ENCODE results near the gene TRMT6. TPM values are rescaled to one million over a fixed set of nuclear protein-coding genes. Genes with fewer than 3 reads are reported as not detected.

TRMT6 gene
- polyA plus RNA-seq, 1 of the 3 experiments (the other 2 are of a cell fraction), result 16.1 TPM

- 72% methylated on average over 6 of the region's 11 CpGs for WGBS (ENCODE audit: low lambda C conversion rate)
- Histone ChIP-seq H3K36me3 (replicated peaks in 1 of 2; ENCODE audit: control insufficient read depth in 1 of 2, insufficient read depth in 2 of 2, low read length in 1 of 2) (no peaks in the 10 kb centered on the region), H3K79me2 (ENCODE audit: insufficient read depth) (no peaks in the 10 kb centered on the region), H3K4me1 (ENCODE audit: control insufficient read depth in 1 of 2, insufficient read depth in 2 of 2, low read depth in 1 of 2, low read length in 1 of 2) (peaks cover 0 to 8% of the 10 kb centered on the region in 2 experiments; a peak in 1 of 4 replicates), H3F3A (replicated peaks; ENCODE audit: insufficient read depth) (no peaks in the 10 kb centered on the region), H3K9me3 (no peaks in the 10 kb centered on the region), H3K27me3 (ENCODE audit: insufficient read depth) (peaks cover 8% of the 10 kb centered on the region; the same call in 1 of the 2 replicates), H3K27ac (ENCODE audit: low read depth in 2 of 2, low read length in 1 of 2) (no peak overlapping the region), H3K4me2 (no peak overlapping the region), H3K9me2 (no peaks in the 10 kb centered on the region), H3K4me3 (ENCODE audit: low read depth in 2 of 2, low read length in 1 of 2) (no peak overlapping the region), H3K9ac (no peak overlapping the region), H4K20me1 (ENCODE audit: insufficient read depth) (no peaks in the 10 kb centered on the region), H2AFZ (ENCODE audit: low read depth) (no peak overlapping the region)
- TF ChIP-seq RAD21 (IDR thresholded peaks at IDR 0.05; ENCODE audit: low read length) (no peak), GABPA (IDR thresholded peaks at IDR 0.05; ENCODE audit: low read depth) (no peak), JUND (IDR thresholded peaks at IDR 0.05) (no peak)
- DNase-seq, result no peak
- ChIA-PET POLR2A (no interaction called here), CTCF (interaction anchor here (1.0 to 1.4 kb wide), 3 partner anchors 27 to 358 kb away, joined by 3 to 5 read pairs (median 4); no protein-coding TSS in a partner anchor)
Observed at GRCh38 chr20:5927749-5928462, 22.4 kb downstream of the TRMT6 start.

- TF ChIP-seq NFIC (IDR thresholded peaks at IDR 0.05; ENCODE audit: borderline replicate concordance), result no peak
- no peak for TF ChIP-seq TCF12 (IDR thresholded peaks at IDR 0.05)
- no peak for TF ChIP-seq REST (IDR thresholded peaks at IDR 0.05; ENCODE audit: low read depth, low read length)
- no peak for TF ChIP-seq MAX (IDR thresholded peaks at IDR 0.05; ENCODE audit: low read depth)
- TF ChIP-seq EZH2phosphoT487 (IDR thresholded peaks at IDR 0.05; ENCODE audit: borderline replicate concordance, low read depth), result no peak
- no peak for TF ChIP-seq IRF3 (IDR thresholded peaks at IDR 0.05; ENCODE audit: low read depth, low read length)
- TF ChIP-seq NRF1 (IDR thresholded peaks at IDR 0.05; ENCODE audit: low read depth, low read length), result no peak
- TF ChIP-seq ZBTB33 (IDR thresholded peaks at IDR 0.05; ENCODE audit: borderline replicate concordance, low read depth), result no peak
- no peak for TF ChIP-seq SIN3A (IDR thresholded peaks at IDR 0.05; ENCODE audit: borderline replicate concordance, low read depth, low read length)
- no peak for TF ChIP-seq YY1 (IDR thresholded peaks at IDR 0.05; ENCODE audit: low read depth)
- TF ChIP-seq CHD2 (IDR thresholded peaks at IDR 0.05; ENCODE audit: low read length, partially characterized antibody), result no peak
- no peak for TF ChIP-seq EP300 (IDR thresholded peaks at IDR 0.05; ENCODE audit: borderline replicate concordance in 1 of 2, low read depth in 1 of 2, low read length in 1 of 2)
- no peak for TF ChIP-seq MXI1 (IDR thresholded peaks at IDR 0.05; ENCODE audit: low read depth, low read length)
- Histone ChIP-seq H3K9ac (no peak overlapping the region), H3K9me2 (no peaks in the 10 kb centered on the region), H3K4me3 (ENCODE audit: low read depth in 2 of 2, low read length in 1 of 2) (no peak overlapping the region), H2AFZ (ENCODE audit: low read depth) (no peak overlapping the region), H3K4me2 (no peak overlapping the region), H4K20me1 (ENCODE audit: insufficient read depth) (no peaks in the 10 kb centered on the region), H3F3A (replicated peaks; ENCODE audit: insufficient read depth) (no peaks in the 10 kb centered on the region), H3K4me1 (ENCODE audit: control insufficient read depth in 1 of 2, insufficient read depth in 2 of 2, low read depth in 1 of 2, low read length in 1 of 2) (peaks cover 0 to 8% of the 10 kb centered on the region in 2 experiments; a peak in 1 of 4 replicates), H3K36me3 (replicated peaks in 1 of 2; ENCODE audit: control insufficient read depth in 1 of 2, insufficient read depth in 2 of 2, low read length in 1 of 2) (no peaks in the 10 kb centered on the region), H3K79me2 (ENCODE audit: insufficient read depth) (no peaks in the 10 kb centered on the region), H3K27me3 (ENCODE audit: insufficient read depth) (peaks cover 8% of the 10 kb centered on the region; the same call in 1 of the 2 replicates), H3K27ac (ENCODE audit: low read depth in 2 of 2, low read length in 1 of 2) (no peak overlapping the region), H3K9me3 (no peaks in the 10 kb centered on the region)
- DNase-seq, result no peak
- POLR2A ChIA-PET, result no interaction called here
- CTCF ChIA-PET, result interaction anchor here (0.9 to 1.4 kb wide), 2 partner anchors 8 to 137 kb away, joined by 3 to 4 read pairs; no protein-coding TSS in a partner anchor
- WGBS (ENCODE audit: low lambda C conversion rate), result 48% methylated on average over 3 of the region's 3 CpGs
Observed at GRCh38 chr20:5925551-5925950, 24.8 kb downstream of the TRMT6 start.
